ENCODE data around the gene SPATA25. TPM values are rescaled to one million over a fixed set of nuclear protein-coding genes. Genes with fewer than 3 reads are reported as not detected.

SPATA25 gene
- total RNA-seq, 1 experiment from 2014 or later = 0.40 TPM

DNA sequence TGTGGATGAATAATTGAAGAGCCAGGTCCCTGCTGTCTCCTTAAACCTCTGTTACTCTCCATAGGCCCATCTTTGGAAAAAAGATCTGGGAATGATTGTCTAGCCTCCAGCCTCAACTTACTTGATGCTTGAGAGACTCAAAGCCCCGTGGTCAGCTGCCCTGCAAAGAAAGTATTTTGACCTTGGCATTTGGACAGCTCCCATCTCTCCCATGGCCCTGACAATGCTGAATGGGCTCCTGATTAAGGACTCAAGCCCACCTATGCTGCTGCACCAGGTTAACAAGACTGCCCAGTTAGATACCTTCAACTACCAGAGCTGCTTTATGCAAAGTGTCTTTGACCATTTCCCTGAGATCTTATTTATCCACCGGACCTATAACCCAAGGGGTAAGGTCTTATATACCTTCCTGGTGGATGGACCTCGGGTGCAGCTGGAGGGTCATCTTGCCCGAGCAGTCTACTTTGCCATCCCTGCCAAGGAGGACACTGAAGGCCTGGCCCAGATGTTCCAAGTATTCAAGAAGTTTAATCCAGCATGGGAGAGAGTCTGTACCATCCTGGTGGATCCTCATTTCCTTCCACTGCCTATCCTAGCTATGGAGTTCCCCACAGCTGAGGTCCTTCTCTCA is 4.8 kb downstream of the SPATA25 start:
- BruUV-seq (replicated peaks) = no TSS peak
- no peak overlapping the region for H3K4me2 ChIP-seq (ENCODE audit: low read length)
- CTCF ChIA-PET = no interaction called here

DNA sequence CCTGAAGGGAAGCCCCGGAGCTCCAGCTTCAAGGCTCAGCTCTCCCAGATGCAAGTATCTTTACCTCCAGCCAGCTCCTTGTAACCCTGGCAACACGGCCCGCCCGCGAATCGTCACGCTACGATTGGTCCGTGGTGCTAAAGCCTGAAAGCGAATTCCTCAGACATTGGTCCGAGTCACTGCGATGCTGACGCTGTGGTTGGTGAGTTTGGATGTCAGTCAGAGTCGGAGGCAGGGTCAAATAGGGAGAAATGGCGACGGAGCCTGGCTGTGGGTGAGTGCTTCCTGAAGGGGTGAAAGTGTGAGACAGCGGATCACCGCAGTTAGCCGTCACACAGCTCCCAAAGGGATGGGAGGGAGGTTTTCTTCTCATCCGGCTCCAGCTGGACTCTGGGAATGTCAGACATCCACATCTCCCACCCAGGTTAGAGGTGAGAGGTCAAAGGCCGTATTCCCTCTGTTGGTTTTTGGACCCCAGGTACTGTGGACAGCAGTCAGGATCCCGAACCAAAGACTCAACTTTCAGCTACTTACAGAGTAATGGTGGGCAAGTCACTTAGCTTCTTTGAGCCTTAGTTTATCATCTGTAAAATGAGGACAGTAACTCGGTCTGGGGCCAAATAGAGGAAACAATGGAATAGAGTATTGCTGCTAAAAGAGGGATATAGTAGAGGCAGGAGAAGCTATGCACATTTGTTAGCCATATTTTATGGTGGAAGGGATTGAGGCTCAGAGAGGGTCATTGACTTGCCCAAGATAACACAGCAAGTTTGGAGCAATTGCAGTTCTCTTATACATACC is 6.2 kb downstream of the SPATA25 start, which contains the start of gene ZSWIM1:
Gene ZSWIM1, plus strand, starts transcription at position 240 of the 801 bp plus-strand sequence. CDS start 1,366 bp downstream, outside the sequence.
- H3K9ac ChIP-seq (ENCODE audit: low read length) = peak within 1 kb of the TSS; percentile 91
- peaks cover 38% of the 10 kb centered on the region for H3K79me2 ChIP-seq (ENCODE audit: low read length)
- H3K9me3 ChIP-seq (ENCODE audit: low read length) = no peaks in the 10 kb centered on the region
- H2AFZ ChIP-seq (ENCODE audit: low read length) = peak within 1 kb of the TSS; percentile 79
- peak within 1 kb of the TSS; percentile 36 for H3K27ac ChIP-seq (ENCODE audit: low read length)
- BruUV-seq (replicated peaks) = TSS peak; percentile 79
- ChIA-PET POLR2A (ENCODE audit: unreplicated experiment) (interaction anchor here (0.6 to 0.9 kb wide), 7 partner anchors 14 to 485 kb away, joined by 3 to 7 read pairs (median 3); no protein-coding TSS in a partner anchor), CTCF (interaction anchor here (0.5 kb wide), 1 partner anchor 91 kb away, joined by 3 read pairs; no protein-coding TSS in a partner anchor)
- intact Hi-C loops (cut with micrococcal nuclease) = loop anchor here (2.0 kb wide), 1 partner anchor 24 kb away; the partner anchor contains the start of genes ACOT8 and ZSWIM3
- no peaks in the 10 kb centered on the region for H3K9me2 ChIP-seq (replicated peaks; ENCODE audit: low read length)
- H3K4me1 ChIP-seq (ENCODE audit: insufficient read depth, low read length) = peaks cover 22% of the 10 kb centered on the region
- H4K20me1 ChIP-seq (ENCODE audit: low read length) = no peaks in the 10 kb centered on the region
- peak within 1 kb of the TSS; percentile 100 for H3K4me2 ChIP-seq (ENCODE audit: low read length)
- no peak for TF ChIP-seq EZH2phosphoT487 (IDR thresholded peaks at IDR 0.05; ENCODE audit: borderline replicate concordance, low read length)
- TF ChIP-seq, protein P1, sequence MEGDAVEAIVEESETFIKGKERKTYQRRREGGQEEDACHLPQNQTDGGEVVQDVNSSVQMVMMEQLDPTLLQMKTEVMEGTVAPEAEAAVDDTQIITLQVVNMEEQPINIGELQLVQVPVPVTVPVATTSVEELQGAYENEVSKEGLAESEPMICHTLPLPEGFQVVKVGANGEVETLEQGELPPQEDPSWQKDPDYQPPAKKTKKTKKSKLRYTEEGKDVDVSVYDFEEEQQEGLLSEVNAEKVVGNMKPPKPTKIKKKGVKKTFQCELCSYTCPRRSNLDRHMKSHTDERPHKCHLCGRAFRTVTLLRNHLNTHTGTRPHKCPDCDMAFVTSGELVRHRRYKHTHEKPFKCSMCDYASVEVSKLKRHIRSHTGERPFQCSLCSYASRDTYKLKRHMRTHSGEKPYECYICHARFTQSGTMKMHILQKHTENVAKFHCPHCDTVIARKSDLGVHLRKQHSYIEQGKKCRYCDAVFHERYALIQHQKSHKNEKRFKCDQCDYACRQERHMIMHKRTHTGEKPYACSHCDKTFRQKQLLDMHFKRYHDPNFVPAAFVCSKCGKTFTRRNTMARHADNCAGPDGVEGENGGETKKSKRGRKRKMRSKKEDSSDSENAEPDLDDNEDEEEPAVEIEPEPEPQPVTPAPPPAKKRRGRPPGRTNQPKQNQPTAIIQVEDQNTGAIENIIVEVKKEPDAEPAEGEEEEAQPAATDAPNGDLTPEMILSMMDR (conservative IDR thresholded peaks at IDR 0.05; ENCODE audit: low read depth, low read length) = no peak
- TF ChIP-seq EZH2 (IDR thresholded peaks at IDR 0.05; ENCODE audit: low read length, unreplicated experiment) = no peak
- H3K36me3 ChIP-seq (ENCODE audit: low read depth, low read length) = peaks cover 14% of the 10 kb centered on the region
- H3K27me3 ChIP-seq (ENCODE audit: low read length) = no peaks in the 10 kb centered on the region
- no peaks in the 10 kb centered on the region for H3F3A ChIP-seq (ENCODE audit: low read length, unreplicated experiment)
- ATAC-seq (peak; percentile 97), DNase-seq (peak; percentile 100)
- peak within 1 kb of the TSS; percentile 96 for H3K4me3 ChIP-seq (ENCODE audit: low read length)

More for the DNA sequence above, 4.8 kb downstream of the SPATA25 start:
- peaks cover 22% of the 10 kb centered on the region for H3K4me1 ChIP-seq (ENCODE audit: insufficient read depth, low read length)
- no peaks in the 10 kb centered on the region for H3F3A ChIP-seq (ENCODE audit: low read length, unreplicated experiment)
- no peak for ATAC-seq
- no peak overlapping the region for H3K4me3 ChIP-seq (ENCODE audit: low read length)
- H3K9me3 ChIP-seq (ENCODE audit: low read length) = no peaks in the 10 kb centered on the region
- DNase-seq = no peak
- H3K27ac ChIP-seq (ENCODE audit: low read length) = no peak overlapping the region
- no peaks in the 10 kb centered on the region for H4K20me1 ChIP-seq (ENCODE audit: low read length)
- H3K9ac ChIP-seq (ENCODE audit: low read length) = no peak overlapping the region
- H3K79me2 ChIP-seq (ENCODE audit: low read length) = peaks cover 43% of the 10 kb centered on the region
- TF ChIP-seq, protein P1 (conservative IDR thresholded peaks at IDR 0.05; ENCODE audit: low read depth, low read length) = no peak
- no peak for TF ChIP-seq EZH2 (IDR thresholded peaks at IDR 0.05; ENCODE audit: low read length, unreplicated experiment)
- no peak for TF ChIP-seq EZH2phosphoT487 (IDR thresholded peaks at IDR 0.05; ENCODE audit: borderline replicate concordance, low read length)
- POLR2A ChIA-PET (ENCODE audit: unreplicated experiment) = no interaction called here
- intact Hi-C loops (cut with micrococcal nuclease) = no loop called here
- H3K9me2 ChIP-seq (replicated peaks; ENCODE audit: low read length) = no peaks in the 10 kb centered on the region
- H2AFZ ChIP-seq (ENCODE audit: low read length) = no peak overlapping the region
- H3K27me3 ChIP-seq (ENCODE audit: low read length) = no peaks in the 10 kb centered on the region
- peaks cover 14% of the 10 kb centered on the region for H3K36me3 ChIP-seq (ENCODE audit: low read depth, low read length)
